Measurements from ENCODE around the gene SLC38A8. TPM values are rescaled to one million over a fixed set of nuclear protein-coding genes. Genes with fewer than 3 reads are reported as not detected.

SLC38A8 gene
- total RNA-seq, 1 donor from 2014 or later: not detected

- Histone ChIP-seq H3K4me1 (peaks cover 0 to 1% of the 10 kb centered on the region in 2 donors), H3K4me3 (no peak overlapping the region), H3K36me3 (no peaks in the 10 kb centered on the region), H3K27ac (no peak overlapping the region), H3K27me3 (peaks cover 5% of the 10 kb centered on the region), H3K9me3 (peaks cover 0 to 7% of the 10 kb centered on the region in 2 donors)
- intact Hi-C loops (cut with DNase I): no loop called here
- TF ChIP-seq CTCF (IDR thresholded peaks at IDR 0.05): no peak
- no peak for DNase-seq (ENCODE audit: low spot score in 2 of 2)
Measured at GRCh38 chr16:83973077-83973476, 69.5 kb downstream of the SLC38A8 start.

- DNase-seq (ENCODE audit: low spot score in 2 of 2): no peak
- intact Hi-C loops (cut with DNase I): no loop called here
- H3K9me3 ChIP-seq: peaks cover 0 to 1% of the 10 kb centered on the region in 2 donors
- peaks cover 0 to 3% of the 10 kb centered on the region in 2 donors for H3K4me1 ChIP-seq
- TF ChIP-seq CTCF (IDR thresholded peaks at IDR 0.05): no peak
- H3K4me3 ChIP-seq: no peak overlapping the region
- H3K27me3 ChIP-seq: peaks cover 5% of the 10 kb centered on the region
- no peaks in the 10 kb centered on the region for H3K36me3 ChIP-seq
- no peak overlapping the region for H3K27ac ChIP-seq
Measured at GRCh38 chr16:83972256-83973008, 70.2 kb downstream of the SLC38A8 start.

GRCh38 chr16:83971165-83972130 is 71.1 kb downstream of the SLC38A8 start:
- no peak for DNase-seq (ENCODE audit: low spot score in 2 of 2)
- TF ChIP-seq CTCF (IDR thresholded peaks at IDR 0.05): no peak
- intact Hi-C loops (cut with DNase I): no loop called here

GRCh38 chr16:83970430-83970815 is 72.2 kb downstream of the SLC38A8 start:
- Histone ChIP-seq H3K27ac (no peak overlapping the region), H3K9me3 (no peaks in the 10 kb centered on the region), H3K27me3 (peaks cover 5% of the 10 kb centered on the region), H3K4me3 (no peak overlapping the region), H3K36me3 (peaks cover 6 to 8% of the 10 kb centered on the region in 2 donors), H3K4me1 (peaks cover 0 to 3% of the 10 kb centered on the region in 2 donors)
- intact Hi-C loops (cut with DNase I): no loop called here
- no peak for DNase-seq (ENCODE audit: low spot score in 2 of 2)
- TF ChIP-seq CTCF (IDR thresholded peaks at IDR 0.05): no peak

More at GRCh38 chr16:83971165-83972130, 71.1 kb downstream of the SLC38A8 start:
- Histone ChIP-seq H3K27ac (no peak overlapping the region), H3K9me3 (no peaks in the 10 kb centered on the region), H3K27me3 (peaks cover 5% of the 10 kb centered on the region), H3K4me1 (peaks cover 0 to 3% of the 10 kb centered on the region in 2 donors), H3K36me3 (no peaks in the 10 kb centered on the region), H3K4me3 (no peak overlapping the region)

GRCh38 chr16:83969771-83970429 is 72.7 kb downstream of the SLC38A8 start:
- peaks cover 8 to 12% of the 10 kb centered on the region in 2 donors for H3K36me3 ChIP-seq
- peaks cover 0 to 3% of the 10 kb centered on the region in 2 donors for H3K4me1 ChIP-seq
- TF ChIP-seq CTCF (IDR thresholded peaks at IDR 0.05): no peak
- no peak overlapping the region for H3K27ac ChIP-seq
- no peak overlapping the region for H3K4me3 ChIP-seq
- intact Hi-C loops (cut with DNase I): no loop called here
- H3K27me3 ChIP-seq: peaks cover 5% of the 10 kb centered on the region
- H3K9me3 ChIP-seq: no peaks in the 10 kb centered on the region
- no peak for DNase-seq (ENCODE audit: low spot score in 2 of 2)

All from ascending aorta (tissue), 2 donors.